ENCODE data around the gene DCAF8. TPM values are rescaled to one million over a fixed set of nuclear protein-coding genes. Genes with fewer than 3 reads are reported as not detected.

Gene DCAF8
- total RNA-seq, 2 donors from 2014 or later, result 103 to 121 TPM

- peaks cover 63% of the 10 kb centered on the region for H3K36me3 ChIP-seq
- peaks cover 0 to 30% of the 10 kb centered on the region in 2 donors for H3K4me1 ChIP-seq
- H3K4me3 ChIP-seq, result no peak overlapping the region
- H3K9me3 ChIP-seq, result no peaks in the 10 kb centered on the region
- no peak overlapping the region for H3K27ac ChIP-seq
- H3K27me3 ChIP-seq, result no peaks in the 10 kb centered on the region
- no peak for TF ChIP-seq CTCF (IDR thresholded peaks at IDR 0.05)
- no peak for DNase-seq (ENCODE audit: low spot score)
Measured at GRCh38 chr1:160239582-160240299, 22.6 kb downstream of the DCAF8 start.

GRCh38 chr1:160238408-160238807, 23.9 kb downstream of the DCAF8 start:
- peaks cover 69% of the 10 kb centered on the region for H3K36me3 ChIP-seq
- H3K27me3 ChIP-seq, result no peaks in the 10 kb centered on the region
- no peak for TF ChIP-seq CTCF (IDR thresholded peaks at IDR 0.05)
- H3K4me3 ChIP-seq, result no peak overlapping the region
- no peak for DNase-seq (ENCODE audit: low spot score)
- no peaks in the 10 kb centered on the region for H3K9me3 ChIP-seq
- H3K27ac ChIP-seq, result no peak overlapping the region
- H3K4me1 ChIP-seq, result peaks cover 0 to 22% of the 10 kb centered on the region in 2 donors

GRCh38 chr1:160237558-160237957, 24.8 kb downstream of the DCAF8 start:
- no peak for TF ChIP-seq CTCF (IDR thresholded peaks at IDR 0.05)
- H3K4me3 ChIP-seq, result no peak overlapping the region
- H3K27ac ChIP-seq, result no peak overlapping the region
- no peaks in the 10 kb centered on the region for H3K9me3 ChIP-seq
- H3K4me1 ChIP-seq, result peaks cover 0 to 13% of the 10 kb centered on the region in 2 donors
- DNase-seq (ENCODE audit: low spot score), result no peak
- peaks cover 70% of the 10 kb centered on the region for H3K36me3 ChIP-seq
- H3K27me3 ChIP-seq, result no peaks in the 10 kb centered on the region

GRCh38 chr1:160236806-160237205, 25.5 kb downstream of the DCAF8 start:
- Histone ChIP-seq H3K36me3 (peaks cover 76% of the 10 kb centered on the region), H3K9me3 (no peaks in the 10 kb centered on the region), H3K4me3 (no peak overlapping the region), H3K27me3 (no peaks in the 10 kb centered on the region), H3K27ac (no peak overlapping the region), H3K4me1 (peaks cover 0 to 10% of the 10 kb centered on the region in 2 donors)
- no peak for DNase-seq (ENCODE audit: low spot score)
- TF ChIP-seq CTCF (IDR thresholded peaks at IDR 0.05), result no peak

GRCh38 chr1:160232911-160233310, 29.4 kb downstream of the DCAF8 start:
- Histone ChIP-seq H3K36me3 (peaks cover 85% of the 10 kb centered on the region), H3K27me3 (no peaks in the 10 kb centered on the region), H3K4me3 (no peak overlapping the region), H3K27ac (no peak overlapping the region), H3K9me3 (no peaks in the 10 kb centered on the region), H3K4me1 (no peaks in the 10 kb centered on the region)
- TF ChIP-seq CTCF (IDR thresholded peaks at IDR 0.05), result no peak
- no peak for DNase-seq (ENCODE audit: low spot score)

GRCh38 chr1:160228431-160228830, 33.9 kb downstream of the DCAF8 start:
- H3K36me3 ChIP-seq, result peaks cover 90% of the 10 kb centered on the region
- H3K27me3 ChIP-seq, result no peaks in the 10 kb centered on the region
- no peak for DNase-seq (ENCODE audit: low spot score)
- no peaks in the 10 kb centered on the region for H3K9me3 ChIP-seq
- no peak overlapping the region for H3K27ac ChIP-seq
- peaks cover 0 to 8% of the 10 kb centered on the region in 2 donors for H3K4me1 ChIP-seq
- TF ChIP-seq CTCF (IDR thresholded peaks at IDR 0.05), result no peak
- no peak overlapping the region for H3K4me3 ChIP-seq

Measured in right atrium auricular region (tissue), 2 donors.